GM18867 (cell line): ENCODE results near the gene MRS2.
A peak's percentile ranks its signal among the peaks of the same experiment; 100 is the strongest.

Experiments
- ATAC-seq: cut with Tn5 transposase; IDR thresholded peaks from one replicate; pipeline ENCODE4 v1.9.1; 2021; ENCODE audit warnings: mild to moderate bottlenecking, moderate library complexity; ENCODE audit not compliant: unreplicated experiment

The MRS2 gene

DNA sequence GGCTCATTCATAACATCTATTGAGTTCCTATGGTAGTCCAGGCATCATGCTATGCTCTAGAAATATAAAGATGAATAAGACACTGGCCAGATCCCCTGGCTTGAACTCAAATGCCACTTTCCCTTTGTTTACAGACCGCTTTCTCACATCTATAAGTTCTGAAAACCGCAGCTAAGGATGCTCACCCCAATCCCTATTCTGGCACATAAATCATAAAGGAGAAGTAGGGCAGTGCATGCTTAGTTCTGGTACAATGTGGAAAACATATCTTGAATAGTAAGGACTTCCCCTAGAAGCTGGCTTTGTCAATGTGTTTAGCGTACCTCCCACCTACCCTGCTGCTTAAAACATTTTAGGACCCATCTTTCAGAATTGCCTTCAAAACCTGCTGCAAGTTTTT lies 26.4 kb downstream of the MRS2 start:
- no peak for ATAC-seq

DNA sequence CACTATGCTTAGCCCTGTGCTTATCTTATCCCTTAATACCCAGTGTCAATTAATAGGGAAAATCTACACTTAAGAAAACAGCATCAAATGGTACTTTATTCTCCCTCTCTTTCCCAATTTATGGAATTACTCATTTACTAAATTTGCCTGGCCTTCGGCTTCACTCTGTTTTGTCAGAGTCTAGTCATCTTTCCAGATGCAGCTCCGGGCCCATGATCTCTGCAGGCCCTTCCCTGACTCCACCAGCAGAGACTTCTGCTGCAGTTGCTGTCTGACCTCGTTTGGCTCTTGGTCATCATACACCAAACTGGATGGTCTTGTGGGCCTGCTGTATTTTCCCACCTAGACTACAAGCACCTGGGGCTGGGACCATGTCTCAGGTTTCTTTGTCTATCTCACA lies 27.4 kb downstream of the MRS2 start:
- ATAC-seq, result no peak

- peak; percentile 50 for ATAC-seq
Measured at GRCh38 chr6:24431045-24431451, 28.3 kb downstream of the MRS2 start.

GRCh38 chr6:24432611-24433010 lies 29.9 kb downstream of the MRS2 start:
- no peak for ATAC-seq

- ATAC-seq, result no peak
Measured at GRCh38 chr6:24436979-24437378, 34.2 kb downstream of the MRS2 start.

GRCh38 chr6:24439858-24440539 lies 37.3 kb downstream of the MRS2 start:
- no peak for ATAC-seq

- ATAC-seq, result no peak
Measured at GRCh38 chr6:24440897-24441598, 38.3 kb downstream of the MRS2 start.

DNA sequence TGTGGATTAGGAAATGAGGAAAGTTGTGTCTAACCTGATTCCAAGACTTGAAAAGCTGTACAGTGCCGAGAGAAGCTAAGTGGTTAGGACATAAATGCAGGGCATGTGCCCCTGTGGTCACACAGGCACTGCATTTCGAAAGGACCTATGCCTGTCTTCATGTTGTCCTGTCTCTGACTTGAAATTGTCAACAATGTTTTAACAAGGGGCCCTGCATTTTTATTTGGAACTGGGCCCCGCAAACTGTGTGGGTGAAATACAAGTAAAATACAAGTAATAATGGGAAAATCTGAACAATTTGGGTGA lies 38.8 kb downstream of the MRS2 start:
- no peak for ATAC-seq

- ATAC-seq, result no peak
Measured at GRCh38 chr6:24444588-24444987, 41.9 kb downstream of the MRS2 start.

DNA sequence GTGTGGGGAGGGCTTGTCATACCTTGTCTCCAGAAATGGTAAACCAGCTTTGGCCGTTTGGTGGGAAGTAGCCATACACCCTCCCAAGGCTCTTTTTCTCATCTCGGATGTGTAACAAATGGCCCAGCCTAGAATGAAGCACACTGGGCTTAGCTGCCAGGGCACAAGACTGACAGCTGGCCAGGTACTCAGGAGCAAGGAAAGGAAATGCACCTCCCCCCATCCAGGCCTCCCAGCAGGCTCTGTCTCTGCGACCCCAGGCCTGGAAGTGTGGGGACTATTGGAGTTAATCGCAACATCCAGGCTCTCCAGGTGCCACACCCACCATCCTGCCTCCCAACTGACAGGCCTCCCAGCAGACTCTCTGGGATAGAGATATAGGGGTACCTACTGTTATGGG lies 43.0 kb downstream of the MRS2 start:
- no peak for ATAC-seq

DNA sequence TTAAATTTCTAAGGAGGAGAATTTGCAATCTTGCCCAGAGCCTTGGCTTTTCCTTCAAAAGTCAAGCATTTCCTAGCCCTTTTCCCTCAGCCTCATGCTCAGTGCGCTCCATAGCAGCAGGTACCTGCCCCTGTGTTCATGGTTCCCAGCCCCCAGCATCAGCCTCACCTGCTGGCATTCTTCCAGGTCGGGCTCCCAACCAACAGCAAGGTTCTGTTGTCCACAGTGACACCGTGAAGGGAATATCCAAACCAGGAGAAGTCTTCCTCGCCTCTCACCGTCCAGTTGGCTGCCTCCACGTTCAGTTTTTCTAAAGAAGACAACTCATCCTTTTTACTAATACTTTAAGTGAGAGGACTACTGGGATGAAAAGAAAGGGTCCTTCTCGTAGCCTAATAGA lies 43.9 kb downstream of the MRS2 start:
- no peak for ATAC-seq

- no peak for ATAC-seq
Measured at GRCh38 chr6:24448396-24448795, 45.7 kb downstream of the MRS2 start.

- no peak for ATAC-seq
Measured at GRCh38 chr6:24448828-24449525, 46.2 kb downstream of the MRS2 start.

GRCh38 chr6:24451581-24452388 lies 49.0 kb downstream of the MRS2 start:
- ATAC-seq, result no peak

DNA sequence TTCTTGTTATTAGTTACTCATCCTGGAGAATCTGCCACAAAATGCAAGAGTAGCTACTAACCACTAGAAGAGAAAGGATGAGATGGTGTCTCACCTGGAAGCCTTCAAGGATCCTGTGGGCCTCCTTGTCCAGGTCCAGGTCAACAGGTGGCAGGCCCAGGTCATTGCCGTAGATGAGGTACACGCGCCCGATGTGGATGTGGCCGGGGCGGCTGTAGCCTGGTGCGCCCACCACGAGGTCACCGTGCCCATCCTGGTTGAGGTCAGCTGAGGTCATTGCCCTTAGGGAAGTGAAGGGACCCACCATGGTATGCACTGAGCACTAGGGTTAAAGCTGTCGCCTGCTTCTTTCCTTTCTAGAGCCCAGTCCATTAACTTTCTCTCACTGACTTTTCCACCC lies 51.2 kb downstream of the MRS2 start:
- ATAC-seq, result no peak

GRCh38 chr6:24454452-24454851 lies 51.7 kb downstream of the MRS2 start:
- ATAC-seq, result no peak

GRCh38 chr6:24455061-24455460 lies 52.3 kb downstream of the MRS2 start:
- ATAC-seq, result no peak

- no peak for ATAC-seq
Measured at GRCh38 chr6:24458134-24458533, 55.4 kb downstream of the MRS2 start.

- ATAC-seq, result no peak
Measured at GRCh38 chr6:24458941-24459340, 56.2 kb downstream of the MRS2 start.

DNA sequence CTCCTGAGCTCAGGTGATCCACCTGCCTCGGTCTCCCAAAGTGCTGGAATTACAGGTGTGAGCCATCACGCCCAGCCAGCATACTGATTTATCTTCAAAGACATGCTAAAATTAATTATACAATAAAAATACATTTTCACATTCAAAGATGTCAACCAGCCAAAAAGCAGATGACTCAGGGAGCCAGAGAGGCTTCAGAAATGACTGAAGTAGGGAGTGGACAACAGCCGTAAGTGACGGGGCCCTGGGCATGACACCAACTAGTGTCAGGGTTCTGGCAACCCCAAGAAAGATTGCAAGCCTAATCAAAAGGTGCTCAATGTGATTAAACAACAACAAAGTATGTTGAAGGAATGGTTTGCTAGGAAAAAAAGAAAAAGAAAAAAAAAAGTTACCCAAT lies 58.2 kb downstream of the MRS2 start:
- no peak for ATAC-seq

GRCh38 chr6:24464253-24465038 lies 61.7 kb downstream of the MRS2 start:
- ATAC-seq, result no peak
